Bronchial epithelial cell (primary cell): Measurements from ENCODE around the gene KIF3B. TPM values are rescaled to one million over a fixed set of nuclear protein-coding genes. Genes with fewer than 3 reads are reported as not detected.
"Not testable (repeated sequence)": the region's sequence is repeated elsewhere in the genome, so short reads cannot be mapped to it uniquely, and the experiment has no call there.

Source experiments
- DNase-seq: peaks from one replicate; pipeline ENCODE4 v3.0.0-alpha.2; 2010; ENCODE audit warnings: low read depth
- FAIRE-seq: peaks from 2 replicates; lab custom pipeline; 2011; peaks lifted over from hg19 to GRCh38; lab: Jason Lieb, UNC
- H3K27me3 ChIP-seq: 2 replicates; pipeline ENCODE4 v1.5.1; 2011; ENCODE audit warnings: low read length; ENCODE audit not compliant: control insufficient read depth, insufficient read depth
- H3K36me3 ChIP-seq: 2 replicates; pipeline ENCODE4 v1.5.1; 2011; ENCODE audit warnings: low read length; ENCODE audit not compliant: control insufficient read depth, insufficient read depth
- H3K4me3 ChIP-seq: 2 replicates; pipeline ENCODE4 v1.5.1; 2011; ENCODE audit warnings: mild to moderate bottlenecking, low read depth, low read length, control low read depth
- total RNA-seq: library from RNA; depleted of rRNA; stranded (reverse); fragments of >200 nt; gene quantifications from 2 replicates; pipeline ENCODE4 v1.2.1, GENCODE V29; 2014
- TF ChIP-seq, protein P1 (sequence below): IDR thresholded peaks from 2 replicates; pipeline ENCODE4 v1.5.1; 2011; ENCODE audit warnings: mild to moderate bottlenecking, moderate library complexity, low read length, control low read depth, inconsistent platforms; ENCODE audit not compliant: insufficient read depth, severe bottlenecking

The KIF3B gene
- total RNA-seq, 1 donor from 2014 or later: 11.1 TPM

DNA sequence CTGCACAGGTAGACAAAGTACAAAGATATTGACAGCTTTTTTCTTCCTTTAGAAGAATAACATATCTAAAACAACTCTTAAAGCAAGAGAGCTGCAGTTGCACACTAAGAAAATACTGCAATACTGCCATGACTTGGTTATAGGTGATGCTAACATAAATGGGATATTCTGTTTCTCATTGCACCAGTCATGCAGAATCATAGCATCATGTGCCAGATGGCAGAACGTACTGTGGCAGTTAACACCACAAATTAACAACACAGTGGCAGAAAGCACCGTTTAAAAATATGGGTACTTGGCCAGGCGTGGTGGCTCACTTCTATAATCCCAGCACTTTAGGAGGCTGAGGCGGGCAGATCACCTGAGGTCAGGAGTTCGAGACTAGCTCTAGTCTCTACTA is 88.1 kb downstream of the KIF3B start:
- no peak for FAIRE-seq
- Histone ChIP-seq H3K4me3 (no peak overlapping the region), H3K36me3 (peaks cover 2% of the 10 kb centered on the region), H3K27me3 (no peaks in the 10 kb centered on the region)
- TF ChIP-seq, protein P1, sequence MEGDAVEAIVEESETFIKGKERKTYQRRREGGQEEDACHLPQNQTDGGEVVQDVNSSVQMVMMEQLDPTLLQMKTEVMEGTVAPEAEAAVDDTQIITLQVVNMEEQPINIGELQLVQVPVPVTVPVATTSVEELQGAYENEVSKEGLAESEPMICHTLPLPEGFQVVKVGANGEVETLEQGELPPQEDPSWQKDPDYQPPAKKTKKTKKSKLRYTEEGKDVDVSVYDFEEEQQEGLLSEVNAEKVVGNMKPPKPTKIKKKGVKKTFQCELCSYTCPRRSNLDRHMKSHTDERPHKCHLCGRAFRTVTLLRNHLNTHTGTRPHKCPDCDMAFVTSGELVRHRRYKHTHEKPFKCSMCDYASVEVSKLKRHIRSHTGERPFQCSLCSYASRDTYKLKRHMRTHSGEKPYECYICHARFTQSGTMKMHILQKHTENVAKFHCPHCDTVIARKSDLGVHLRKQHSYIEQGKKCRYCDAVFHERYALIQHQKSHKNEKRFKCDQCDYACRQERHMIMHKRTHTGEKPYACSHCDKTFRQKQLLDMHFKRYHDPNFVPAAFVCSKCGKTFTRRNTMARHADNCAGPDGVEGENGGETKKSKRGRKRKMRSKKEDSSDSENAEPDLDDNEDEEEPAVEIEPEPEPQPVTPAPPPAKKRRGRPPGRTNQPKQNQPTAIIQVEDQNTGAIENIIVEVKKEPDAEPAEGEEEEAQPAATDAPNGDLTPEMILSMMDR: no peak
- DNase-seq: no peak

DNA sequence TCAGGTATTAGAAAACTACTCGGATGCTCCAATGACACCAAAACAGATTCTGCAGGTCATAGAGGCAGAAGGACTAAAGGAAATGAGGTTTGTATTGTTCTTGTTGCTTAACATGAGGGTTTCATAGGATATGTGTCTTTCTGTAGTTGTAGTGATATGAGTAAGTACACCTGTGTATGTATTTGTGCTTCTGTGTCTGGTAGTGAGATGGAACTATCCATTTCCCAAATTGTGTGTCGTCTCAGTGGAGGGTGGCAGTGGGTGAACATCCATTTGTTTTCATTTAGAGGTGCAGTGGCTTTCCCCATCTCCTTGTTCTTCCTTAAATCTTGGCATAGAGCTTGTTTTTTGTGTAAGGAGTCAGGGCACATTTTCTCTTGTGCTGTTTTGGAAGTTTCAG is 88.9 kb downstream of the KIF3B start:
- Histone ChIP-seq H3K36me3 (peaks cover 2% of the 10 kb centered on the region), H3K27me3 (no peaks in the 10 kb centered on the region), H3K4me3 (no peak overlapping the region)
- no peak for DNase-seq
- TF ChIP-seq, protein P1: no peak
- no peak for FAIRE-seq

DNA sequence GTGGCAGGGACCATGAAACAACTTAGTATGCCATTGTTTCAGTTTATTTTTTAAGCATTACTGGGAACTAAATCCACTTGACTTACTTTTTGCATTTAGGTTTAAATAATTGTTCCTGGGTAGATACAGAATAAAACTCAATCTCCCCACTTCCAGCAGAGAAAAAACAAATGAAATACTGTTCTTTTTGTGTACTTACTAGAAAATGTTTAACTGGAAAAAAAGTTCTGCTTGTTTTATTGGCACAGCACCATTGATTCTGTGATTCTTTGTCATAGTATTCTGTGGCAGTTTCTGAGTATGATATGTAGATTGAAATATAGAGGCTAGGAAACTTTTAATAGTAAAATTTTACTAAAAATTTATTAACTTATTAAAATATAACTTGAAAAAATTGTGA is 90.9 kb downstream of the KIF3B start:
- no peak for FAIRE-seq
- peaks cover 4% of the 10 kb centered on the region for H3K36me3 ChIP-seq

DNA sequence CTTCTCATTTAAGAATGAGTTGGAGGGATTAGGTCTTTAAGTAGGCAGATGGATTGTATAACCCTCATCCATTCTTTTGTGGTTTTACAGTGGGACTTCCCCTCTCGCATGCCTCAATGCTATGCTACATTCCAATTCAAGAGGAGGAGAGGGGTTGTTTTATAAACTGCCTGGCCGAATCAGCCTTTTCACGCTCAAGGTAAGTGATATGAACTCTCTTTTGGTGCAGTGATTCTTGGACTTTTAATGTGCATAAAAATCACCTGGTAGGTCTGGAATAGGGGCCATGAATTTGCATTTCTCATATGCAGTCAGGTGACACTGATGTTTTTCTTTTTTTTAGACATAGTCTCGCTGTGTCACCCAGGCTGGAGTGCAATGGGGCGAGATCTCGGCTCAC is 91.5 kb downstream of the KIF3B start:
- no peak for FAIRE-seq

More for the DNA sequence above, 90.9 kb downstream of the KIF3B start:
- Histone ChIP-seq H3K27me3 (no peaks in the 10 kb centered on the region), H3K4me3 (no peak overlapping the region)
- no peak for DNase-seq
- TF ChIP-seq, protein P1: no peak

GRCh38 chr20:32370897-32371296 is 93.4 kb downstream of the KIF3B start:
- H3K36me3 ChIP-seq: peaks cover 4% of the 10 kb centered on the region
- no peak overlapping the region for H3K4me3 ChIP-seq
- no peaks in the 10 kb centered on the region for H3K27me3 ChIP-seq
- no peak for FAIRE-seq
- TF ChIP-seq, protein P1: no peak
- no peak for DNase-seq

More for the DNA sequence above, 91.5 kb downstream of the KIF3B start:
- TF ChIP-seq, protein P1: no peak
- peaks cover 4% of the 10 kb centered on the region for H3K36me3 ChIP-seq
- H3K4me3 ChIP-seq: no peak overlapping the region
- no peak for DNase-seq
- H3K27me3 ChIP-seq: no peaks in the 10 kb centered on the region

- Histone ChIP-seq H3K4me3 (no peak overlapping the region), H3K27me3 (no peaks in the 10 kb centered on the region), H3K36me3 (no peaks in the 10 kb centered on the region)
- FAIRE-seq (no peak), DNase-seq (no peak)
- TF ChIP-seq, protein P1: no peak
Measured at GRCh38 chr20:32378461-32378860, 101.0 kb downstream of the KIF3B start.

GRCh38 chr20:32380037-32380436 is 102.6 kb downstream of the KIF3B start:
- not testable (repeated sequence) for H3K27me3 ChIP-seq, FAIRE-seq, H3K36me3 ChIP-seq

More at GRCh38 chr20:32380037-32380436, 102.6 kb downstream of the KIF3B start:
- H3K4me3 ChIP-seq, DNase-seq: not testable (repeated sequence)
